Measurements from ENCODE around the gene ZYX.

DNA sequence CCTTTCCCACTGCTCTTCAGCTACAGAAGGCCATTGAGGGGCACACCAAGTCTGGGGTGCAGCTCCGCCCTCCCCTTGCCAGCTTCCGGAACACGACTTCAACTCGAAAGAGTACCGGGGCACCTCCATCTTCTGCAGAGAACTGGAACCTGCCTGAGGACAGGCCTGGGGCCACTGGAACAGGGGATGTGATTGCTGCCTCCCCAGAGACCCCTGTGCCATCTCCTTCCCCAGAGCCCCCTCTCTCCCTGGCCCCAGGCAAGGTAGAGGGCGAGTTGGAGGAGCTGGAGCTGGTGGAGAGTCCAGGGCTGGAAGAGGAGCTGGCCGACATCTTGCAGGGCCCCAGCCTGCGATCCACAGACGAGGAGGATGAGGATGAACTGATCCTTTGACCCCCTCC is 29.6 kb upstream of the ZYX start:
- TF ChIP-seq, protein P1, sequence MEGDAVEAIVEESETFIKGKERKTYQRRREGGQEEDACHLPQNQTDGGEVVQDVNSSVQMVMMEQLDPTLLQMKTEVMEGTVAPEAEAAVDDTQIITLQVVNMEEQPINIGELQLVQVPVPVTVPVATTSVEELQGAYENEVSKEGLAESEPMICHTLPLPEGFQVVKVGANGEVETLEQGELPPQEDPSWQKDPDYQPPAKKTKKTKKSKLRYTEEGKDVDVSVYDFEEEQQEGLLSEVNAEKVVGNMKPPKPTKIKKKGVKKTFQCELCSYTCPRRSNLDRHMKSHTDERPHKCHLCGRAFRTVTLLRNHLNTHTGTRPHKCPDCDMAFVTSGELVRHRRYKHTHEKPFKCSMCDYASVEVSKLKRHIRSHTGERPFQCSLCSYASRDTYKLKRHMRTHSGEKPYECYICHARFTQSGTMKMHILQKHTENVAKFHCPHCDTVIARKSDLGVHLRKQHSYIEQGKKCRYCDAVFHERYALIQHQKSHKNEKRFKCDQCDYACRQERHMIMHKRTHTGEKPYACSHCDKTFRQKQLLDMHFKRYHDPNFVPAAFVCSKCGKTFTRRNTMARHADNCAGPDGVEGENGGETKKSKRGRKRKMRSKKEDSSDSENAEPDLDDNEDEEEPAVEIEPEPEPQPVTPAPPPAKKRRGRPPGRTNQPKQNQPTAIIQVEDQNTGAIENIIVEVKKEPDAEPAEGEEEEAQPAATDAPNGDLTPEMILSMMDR (conservative IDR thresholded peaks at IDR 0.05 in 1 of 2, IDR thresholded peaks at IDR 0.05 in 1 of 2; ENCODE audit: extremely low read depth in 1 of 2, insufficient read depth in 1 of 2, low read depth in 1 of 2, low read length in 2 of 2), result no peak
- TF ChIP-seq EZH2 (IDR thresholded peaks at IDR 0.05; ENCODE audit: borderline replicate concordance, low read length), result no peak
